HEK293T (cell line): ENCODE data around the gene CMTM7.

Experiments used
- ARNT ChIP-seq: fragments of 450-650 bp; IDR thresholded peaks from 2 replicates; pipeline ENCODE4 v1.6.1; 2017; ENCODE audit warnings: mild to moderate bottlenecking
- BHLHE40 ChIP-seq: fragments of 450-650 bp; IDR thresholded peaks from 2 replicates; pipeline ENCODE4 v1.6.1; 2016; ENCODE audit warnings: mild to moderate bottlenecking, moderate library complexity, borderline replicate concordance
- CTBP1 ChIP-seq: fragments of 450-650 bp; IDR thresholded peaks from 2 replicates; pipeline ENCODE4 v1.6.1; 2016; ENCODE audit warnings: borderline replicate concordance
- ELF4 ChIP-seq: fragments of 450-650 bp; IDR thresholded peaks from 2 replicates; pipeline ENCODE4 v1.6.1; 2017; ENCODE audit warnings: antibody characterized with exemption
- FOXA1 ChIP-seq: fragments of 450-650 bp; IDR thresholded peaks from 2 replicates; pipeline ENCODE4 v1.6.1; 2016; ENCODE audit warnings: mild to moderate bottlenecking
- FOXK2 ChIP-seq: fragments of 450-650 bp; IDR thresholded peaks from 2 replicates; pipeline ENCODE4 v1.6.1; 2016; ENCODE audit warnings: mild to moderate bottlenecking
- FOXM1 ChIP-seq: fragments of 450-650 bp; IDR thresholded peaks from 2 replicates; pipeline ENCODE4 v1.6.1; 2017; ENCODE audit warnings: mild to moderate bottlenecking, borderline replicate concordance
- HDGF ChIP-seq: fragments of 450-650 bp; IDR thresholded peaks from 2 replicates; pipeline ENCODE4 v1.6.1; 2017; ENCODE audit warnings: antibody characterized with exemption, borderline replicate concordance
- NFRKB ChIP-seq: fragments of 450-650 bp; IDR thresholded peaks from 2 replicates; pipeline ENCODE4 v1.6.1; 2016; ENCODE audit warnings: mild to moderate bottlenecking, moderate library complexity
- PKNOX1 ChIP-seq: fragments of 450-650 bp; IDR thresholded peaks from 2 replicates; pipeline ENCODE4 v1.6.1; 2016
- SP1 ChIP-seq: fragments of 450-650 bp; IDR thresholded peaks from 2 replicates; pipeline ENCODE4 v1.6.1; 2017
- SUZ12 ChIP-seq: fragments of 450-650 bp; IDR thresholded peaks from 2 replicates; pipeline ENCODE4 v1.6.1; 2016; ENCODE audit warnings: mild to moderate bottlenecking
- ZNF384 ChIP-seq: fragments of 450-650 bp; IDR thresholded peaks from 2 replicates; pipeline ENCODE4 v1.6.1; 2016

- no peak for TF ChIP-seq FOXK2
- TF ChIP-seq FOXA1: no peak
- TF ChIP-seq BHLHE40: no peak
- TF ChIP-seq NFRKB: no peak
- no peak for TF ChIP-seq HDGF
- TF ChIP-seq SP1: no peak
- no peak for TF ChIP-seq ARNT
- TF ChIP-seq FOXM1: no peak
- no peak for TF ChIP-seq ZNF384
- TF ChIP-seq SUZ12: no peak
- no peak for TF ChIP-seq ELF4
- TF ChIP-seq PKNOX1: no peak
- TF ChIP-seq CTBP1: no peak
Measured at GRCh38 chr3:32455609-32456428, 64.2 kb downstream of the CMTM7 start.
